Astrocyte (in vitro differentiated cells and primary cell): ENCODE results near the gene ZNF414.

Experiments used
- EZH2 ChIP-seq: IDR thresholded peaks from 2 replicates; pipeline ENCODE4 v1.6.1; 2012; ENCODE audit warnings: mild to moderate bottlenecking, low read length, inconsistent platforms; ENCODE audit not compliant: insufficient read depth
- TF ChIP-seq, protein P1 (sequence below): IDR thresholded peaks from 2 replicates; pipeline ENCODE4 v1.5.1; 2011; ENCODE audit warnings: low read depth, mild to moderate bottlenecking, inconsistent platforms, low read length, moderate library complexity; ENCODE audit not compliant: insufficient read depth

DNA sequence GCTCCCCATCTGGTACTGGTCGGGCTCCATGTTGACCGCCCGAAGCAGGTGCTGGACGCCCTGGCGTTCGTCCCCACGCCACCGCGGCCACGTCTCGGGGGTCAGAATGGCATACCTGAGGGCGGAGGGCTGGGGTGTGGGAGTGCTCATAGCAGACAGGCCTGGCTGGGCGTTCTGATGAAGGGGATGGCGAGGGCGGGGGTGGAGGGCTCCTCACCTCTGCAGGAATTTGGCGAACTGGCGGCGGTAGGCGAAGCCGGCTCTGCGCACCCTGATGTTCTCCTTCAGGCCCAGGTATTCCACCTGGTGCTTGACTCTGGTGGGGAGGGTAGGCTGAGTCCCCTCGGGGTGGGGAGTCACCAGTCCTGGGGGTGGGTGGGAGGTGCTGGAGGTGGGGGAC, 22.3 kb upstream of the ZNF414 start:
- TF ChIP-seq, protein P1, sequence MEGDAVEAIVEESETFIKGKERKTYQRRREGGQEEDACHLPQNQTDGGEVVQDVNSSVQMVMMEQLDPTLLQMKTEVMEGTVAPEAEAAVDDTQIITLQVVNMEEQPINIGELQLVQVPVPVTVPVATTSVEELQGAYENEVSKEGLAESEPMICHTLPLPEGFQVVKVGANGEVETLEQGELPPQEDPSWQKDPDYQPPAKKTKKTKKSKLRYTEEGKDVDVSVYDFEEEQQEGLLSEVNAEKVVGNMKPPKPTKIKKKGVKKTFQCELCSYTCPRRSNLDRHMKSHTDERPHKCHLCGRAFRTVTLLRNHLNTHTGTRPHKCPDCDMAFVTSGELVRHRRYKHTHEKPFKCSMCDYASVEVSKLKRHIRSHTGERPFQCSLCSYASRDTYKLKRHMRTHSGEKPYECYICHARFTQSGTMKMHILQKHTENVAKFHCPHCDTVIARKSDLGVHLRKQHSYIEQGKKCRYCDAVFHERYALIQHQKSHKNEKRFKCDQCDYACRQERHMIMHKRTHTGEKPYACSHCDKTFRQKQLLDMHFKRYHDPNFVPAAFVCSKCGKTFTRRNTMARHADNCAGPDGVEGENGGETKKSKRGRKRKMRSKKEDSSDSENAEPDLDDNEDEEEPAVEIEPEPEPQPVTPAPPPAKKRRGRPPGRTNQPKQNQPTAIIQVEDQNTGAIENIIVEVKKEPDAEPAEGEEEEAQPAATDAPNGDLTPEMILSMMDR: no peak
- TF ChIP-seq EZH2: no peak
